ENCODE measurements around the gene SCAPER.
"Not testable (repeated sequence)": the region's sequence is repeated elsewhere in the genome, so short reads cannot be mapped to it uniquely, and the experiment has no call there.

The SCAPER gene

GRCh38 chr15:76311100-76311953, 593.8 kb downstream of the SCAPER start, which contains the start of gene ETFA:
Gene ETFA, minus strand, starts transcription at chr15:76311469. Its CDS starts 81 bp downstream, at chr15:76311388.
- in situ Hi-C loops (cut with HindIII; ENCODE audit: low sequenced_read_pairs) = no loop called here

- in situ Hi-C loops (cut with HindIII; ENCODE audit: low sequenced_read_pairs) = no loop called here
Measured at GRCh38 chr15:76310475-76311099, 594.6 kb downstream of the SCAPER start.

GRCh38 chr15:76309601-76310330, 595.4 kb downstream of the SCAPER start:
- in situ Hi-C loops (cut with HindIII; ENCODE audit: low sequenced_read_pairs) = no loop called here

GRCh38 chr15:76303909-76304308, 601.2 kb downstream of the SCAPER start:
- in situ Hi-C loops (cut with HindIII; ENCODE audit: low sequenced_read_pairs) = no loop called here

- in situ Hi-C loops (cut with HindIII; ENCODE audit: low sequenced_read_pairs) = no loop called here
Measured at GRCh38 chr15:76299786-76300185, 605.4 kb downstream of the SCAPER start.

- in situ Hi-C loops (cut with HindIII; ENCODE audit: low sequenced_read_pairs) = no loop called here
Measured at GRCh38 chr15:76298986-76299385, 606.2 kb downstream of the SCAPER start.

GRCh38 chr15:76297951-76298350, 607.2 kb downstream of the SCAPER start:
- in situ Hi-C loops (cut with HindIII; ENCODE audit: low sequenced_read_pairs) = not testable (repeated sequence)
